Astrocyte of the cerebellum (primary cell): ENCODE measurements around the gene MREG.

Source experiments
- DNase-seq: peaks from one replicate; pipeline ENCODE4 v3.0.0-alpha.2; 2011; ENCODE audit warnings: low read depth
- H3K4me3 ChIP-seq: 2 replicates; pipeline ENCODE4 v1.5.1; 2011; ENCODE audit warnings: mild to moderate bottlenecking, low read depth, low read length, moderate library complexity
- CTCF ChIP-seq: IDR thresholded peaks from 2 replicates; pipeline ENCODE4 v1.5.1; 2012; ENCODE audit warnings: low read length, low read depth, moderate library complexity, mild to moderate bottlenecking; ENCODE audit errors: missing control alignments
- in situ Hi-C: cut with HindIII; loops from 2 replicates; pipeline ENCODE4 v1.10.0; 2017; ENCODE audit warnings: low sequenced_read_pairs

The MREG gene

GRCh38 chr2:215983581-215984351, 29.6 kb downstream of the MREG start:
- in situ Hi-C loops: no loop called here
- DNase-seq: no peak

GRCh38 chr2:215982465-215982875, 30.9 kb downstream of the MREG start:
- H3K4me3 ChIP-seq: no peak overlapping the region
- TF ChIP-seq CTCF: no peak
- in situ Hi-C loops: no loop called here
- DNase-seq: peak; percentile 20

More at GRCh38 chr2:215983581-215984351, 29.6 kb downstream of the MREG start:
- no peak for TF ChIP-seq CTCF
- no peak overlapping the region for H3K4me3 ChIP-seq

GRCh38 chr2:215981115-215981514, 32.2 kb downstream of the MREG start:
- no peak overlapping the region for H3K4me3 ChIP-seq
- DNase-seq: no peak
- no peak for TF ChIP-seq CTCF
- in situ Hi-C loops: no loop called here

GRCh38 chr2:215979620-215980019, 33.7 kb downstream of the MREG start:
- DNase-seq: no peak
- H3K4me3 ChIP-seq: no peak overlapping the region
- TF ChIP-seq CTCF: no peak
- in situ Hi-C loops: no loop called here

GRCh38 chr2:215974700-215975429, 38.5 kb downstream of the MREG start:
- DNase-seq: no peak
- H3K4me3 ChIP-seq: no peak overlapping the region
- in situ Hi-C loops: no loop called here
- no peak for TF ChIP-seq CTCF

GRCh38 chr2:215973954-215974699, 39.2 kb downstream of the MREG start:
- in situ Hi-C loops: no loop called here
- H3K4me3 ChIP-seq: no peak overlapping the region
- DNase-seq: no peak
- TF ChIP-seq CTCF: no peak
